Glomerular visceral epithelial cell (primary cell): ENCODE data around the gene TSSK6.
"Not testable (repeated sequence)": the region's sequence is repeated elsewhere in the genome, so short reads cannot be mapped to it uniquely, and the experiment has no call there.

Experiments
- DNase-seq: peaks from one replicate; pipeline ENCODE4 v3.0.0-alpha.2; 2016; ENCODE audit errors: extremely low spot score

The TSSK6 gene

GRCh38 chr19:19487950-19488874, 27.1 kb downstream of the TSSK6 start:
- peak; percentile 36 for DNase-seq

DNA sequence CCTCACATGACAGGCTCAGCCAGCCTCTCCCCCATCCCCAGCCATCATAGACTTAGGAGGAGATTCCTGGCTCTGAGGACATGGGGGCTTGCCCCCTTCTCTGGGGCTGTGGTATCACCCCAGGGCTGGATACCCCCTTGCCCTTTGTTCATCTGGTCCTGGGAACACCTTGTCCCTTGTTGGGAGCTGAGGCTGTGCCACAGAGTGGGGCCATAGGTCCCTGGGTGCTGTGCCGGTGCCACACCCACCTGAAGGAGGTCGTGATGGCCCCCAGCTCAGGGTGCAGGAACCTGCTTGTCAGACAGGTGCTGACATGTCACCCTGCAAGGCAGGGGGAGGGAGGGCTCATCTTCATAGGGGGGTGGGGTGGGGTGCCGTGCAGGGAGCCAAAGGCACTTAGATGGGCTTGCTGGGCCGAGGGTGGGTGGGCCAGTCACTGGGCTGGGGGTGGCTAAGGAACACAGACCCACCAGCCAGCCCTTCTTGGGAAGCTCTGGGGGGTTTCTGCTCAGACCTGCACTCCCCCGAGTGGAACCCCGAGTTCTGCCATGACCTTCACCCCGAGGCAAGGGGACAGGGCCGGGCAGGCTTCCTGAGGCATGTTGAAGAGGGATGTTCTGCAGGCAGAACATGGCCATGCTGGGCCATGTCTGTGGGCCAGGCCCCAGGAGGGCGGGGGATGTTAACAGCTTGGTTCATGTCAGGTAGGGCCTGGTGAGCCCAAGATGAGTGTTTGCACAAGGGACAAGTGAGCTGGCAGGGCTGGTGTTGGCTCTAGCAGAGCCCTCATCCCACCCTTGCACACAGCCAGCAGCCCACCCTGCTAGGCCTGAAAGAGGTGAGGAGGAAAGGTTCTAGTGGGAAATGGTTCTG, 28.0 kb downstream of the TSSK6 start:
- no peak for DNase-seq

GRCh38 chr19:19486343-19487076, 28.8 kb downstream of the TSSK6 start:
- DNase-seq, result no peak

GRCh38 chr19:19485998-19486290, 29.4 kb downstream of the TSSK6 start:
- DNase-seq, result no peak

DNA sequence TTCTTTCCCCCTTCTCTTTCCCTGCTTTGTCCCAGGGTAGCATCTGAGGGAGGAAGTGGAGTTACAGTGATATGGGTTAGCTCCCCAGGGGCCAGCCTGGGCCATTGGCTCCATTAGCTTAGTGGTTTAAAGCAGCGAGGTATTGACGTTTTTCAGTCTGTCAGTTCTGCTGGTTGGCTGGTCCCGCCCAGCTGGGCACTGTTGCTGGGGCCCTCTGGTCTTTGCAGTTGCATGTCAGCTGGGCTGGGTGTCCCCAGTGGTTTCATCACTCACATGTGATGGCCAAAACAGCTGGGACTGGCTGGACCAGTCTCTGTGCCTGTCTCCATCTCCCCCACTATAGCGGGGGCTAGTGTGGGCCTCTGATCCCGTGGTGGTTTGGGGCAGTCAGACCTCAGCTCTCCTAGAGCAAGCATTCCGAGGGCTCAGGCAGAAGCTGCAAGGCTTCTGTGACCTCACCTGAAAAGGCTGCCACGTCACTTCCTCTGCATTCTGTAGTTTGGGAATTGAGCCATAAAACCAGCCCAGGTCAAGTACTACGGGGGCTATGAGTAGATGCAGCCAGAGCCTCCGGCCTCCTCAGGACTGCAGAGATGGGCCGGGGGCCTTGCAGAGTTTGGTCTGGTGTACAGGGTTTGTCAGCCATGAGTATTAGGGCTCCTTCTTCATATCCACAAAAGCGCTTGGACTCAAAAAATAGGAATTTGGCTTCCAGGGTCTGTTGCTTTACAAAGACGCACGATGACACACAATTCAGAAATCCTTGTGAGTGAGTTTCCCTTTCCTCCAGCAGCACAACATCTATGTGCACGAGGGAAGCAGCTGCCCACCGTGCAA, 30.0 kb downstream of the TSSK6 start:
- DNase-seq, result peak; percentile 31

DNA sequence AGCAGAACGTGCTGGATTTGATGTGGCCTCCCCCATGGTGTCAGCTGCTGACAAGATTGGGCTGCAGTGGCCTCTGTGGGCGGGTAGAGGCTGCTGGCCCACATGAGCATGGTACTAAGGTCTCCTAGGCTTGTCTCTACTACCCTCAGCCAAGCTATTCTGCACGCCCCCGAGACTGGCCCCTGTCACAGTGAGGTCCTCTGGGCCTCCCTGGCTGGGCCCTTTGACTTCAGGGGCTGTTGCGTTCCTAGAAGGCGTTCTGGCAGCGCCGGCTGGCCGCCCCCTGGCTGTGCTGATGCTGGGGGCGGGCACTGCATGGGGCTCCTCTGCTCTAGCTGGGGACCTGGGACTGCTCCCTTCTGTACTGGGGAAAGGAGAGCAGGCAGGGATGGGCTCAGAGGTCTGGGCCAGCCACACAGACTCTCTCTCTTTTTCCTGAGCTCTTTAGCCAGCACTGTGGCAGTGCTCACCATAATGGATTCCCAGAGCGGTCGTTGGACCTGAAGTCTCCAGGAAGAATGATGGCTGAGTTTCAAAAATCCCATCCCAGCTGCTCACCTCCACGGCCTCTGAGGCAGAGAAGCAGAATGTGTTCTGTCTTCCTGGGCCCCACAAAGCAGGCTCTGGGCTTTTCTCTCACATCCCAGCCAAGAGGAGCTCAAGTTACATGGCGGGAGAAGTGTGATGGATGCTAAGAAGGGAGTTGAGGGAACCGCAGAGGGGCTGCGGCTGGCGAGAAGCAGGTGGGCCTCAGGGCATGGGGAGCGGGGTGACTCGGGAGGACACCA, 32.3 kb downstream of the TSSK6 start:
- no peak for DNase-seq

GRCh38 chr19:19480688-19481087, 34.7 kb downstream of the TSSK6 start:
- no peak for DNase-seq

DNA sequence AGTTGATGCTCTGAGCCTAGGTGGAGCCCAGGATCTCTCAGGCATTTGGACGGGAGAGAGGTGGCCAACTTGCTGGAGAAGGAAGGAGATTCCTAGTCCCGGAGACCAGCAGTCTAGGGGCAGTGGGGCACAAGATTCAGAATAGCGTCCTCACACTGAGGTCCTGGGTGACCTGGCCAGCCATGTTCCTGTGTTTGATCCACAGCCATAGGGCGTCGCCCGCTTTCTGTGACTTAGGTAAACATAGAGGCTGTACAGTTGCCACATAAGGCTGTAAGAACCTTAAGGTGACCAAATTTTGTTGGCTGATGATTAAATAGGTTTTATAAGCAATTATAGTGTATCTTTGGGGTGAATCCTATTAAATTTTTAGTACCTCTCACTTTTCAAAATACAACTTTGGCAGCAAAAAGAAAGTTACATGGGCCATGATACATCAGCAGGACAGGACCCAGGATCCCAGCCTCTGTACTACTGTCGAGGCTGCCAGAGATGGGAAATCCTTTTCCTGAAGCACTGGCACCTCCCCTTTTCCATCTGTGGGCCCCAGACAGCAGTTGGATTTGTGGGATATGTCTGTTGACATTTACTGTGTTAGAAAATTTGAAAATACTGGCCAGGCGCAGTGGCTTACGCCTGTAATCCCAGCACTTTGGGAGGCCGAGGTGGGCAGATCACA, 37.5 kb downstream of the TSSK6 start:
- DNase-seq, result no peak

GRCh38 chr19:19475849-19476828, 39.2 kb downstream of the TSSK6 start:
- no peak for DNase-seq

- no peak for DNase-seq
Observed at GRCh38 chr19:19475015-19475765, 40.2 kb downstream of the TSSK6 start.

DNA sequence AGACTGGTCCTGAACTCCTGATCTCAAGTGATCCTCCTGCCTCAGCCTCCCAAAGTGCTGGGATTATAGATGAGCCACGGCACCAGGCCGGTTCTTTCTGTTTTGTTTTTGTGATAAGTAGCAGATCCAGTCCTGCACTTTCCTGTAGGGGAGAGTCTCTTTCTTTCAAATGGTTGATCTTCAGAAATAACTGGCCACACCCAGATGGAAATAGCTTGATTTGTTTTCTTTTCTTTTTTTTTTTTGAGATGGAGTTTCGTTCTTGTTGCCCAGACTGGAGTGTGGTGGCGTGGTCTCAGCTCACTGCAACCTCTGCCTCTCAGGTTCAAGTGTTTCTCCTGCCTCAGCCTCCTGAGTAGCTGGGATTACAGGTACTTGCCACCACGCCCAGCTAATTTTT, 43.2 kb downstream of the TSSK6 start:
- DNase-seq, result not testable (repeated sequence)

DNA sequence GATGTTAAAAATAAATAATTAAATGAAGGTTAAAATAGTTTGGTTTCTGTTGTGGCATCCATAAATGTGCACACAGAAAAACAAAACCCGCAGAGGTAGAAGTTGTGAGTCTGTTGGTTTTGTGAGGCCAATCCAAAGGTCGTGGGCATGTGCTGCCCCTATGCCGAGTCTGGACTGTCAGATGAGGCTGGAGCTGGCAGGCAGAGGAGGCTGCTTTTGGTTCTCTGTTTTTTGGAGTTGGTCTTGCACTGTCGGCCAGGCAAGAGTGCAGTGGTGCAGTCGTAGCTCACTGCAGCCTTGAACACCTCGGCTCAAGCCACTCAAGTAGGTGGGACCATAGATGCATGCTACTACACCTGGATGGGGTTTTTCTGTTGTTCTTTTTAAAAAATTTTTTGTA, 43.7 kb downstream of the TSSK6 start:
- DNase-seq, result no peak

DNA sequence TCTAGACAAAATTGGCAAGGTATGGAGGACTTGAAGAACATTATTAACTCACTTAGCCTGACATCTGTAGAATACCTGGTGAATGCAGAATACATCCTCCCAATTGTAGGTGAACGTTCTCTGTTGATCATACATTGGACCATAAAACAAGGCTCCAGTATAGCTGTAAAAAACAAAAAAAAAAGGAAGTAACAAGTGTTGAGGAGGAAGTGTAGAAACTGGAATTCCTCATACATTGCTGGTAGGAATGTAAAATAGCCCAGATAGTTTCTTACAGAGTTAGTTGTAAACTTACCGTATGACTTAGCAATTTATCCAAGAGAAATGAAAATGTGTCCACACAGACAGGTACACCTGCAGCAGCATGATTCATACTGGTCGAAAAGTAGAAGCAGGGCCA, 44.8 kb downstream of the TSSK6 start:
- DNase-seq, result no peak

- DNase-seq, result no peak
Observed at GRCh38 chr19:19468424-19469050, 46.8 kb downstream of the TSSK6 start.

GRCh38 chr19:19466201-19466600, 49.1 kb downstream of the TSSK6 start:
- DNase-seq, result no peak

- DNase-seq, result no peak
Observed at GRCh38 chr19:19465436-19466070, 49.8 kb downstream of the TSSK6 start.
